Thyroid gland (tissue), 4 donors: ENCODE results near the gene SPTLC2. TPM values are rescaled to one million over a fixed set of nuclear protein-coding genes. Genes with fewer than 3 reads are reported as not detected.

Source experiments
- DNase-seq, 2 donors: peaks; one replicate each; pipeline ENCODE4 v3.0.0-alpha.2; 2019
- H3K27ac ChIP-seq, 3 donors: fragments of 200-600 bp; sonication (generic); 1 replicate in 2 of 3; 2 replicates in 1 of 3; pipeline ENCODE4 v1.5.1; 2016 to 2019; ENCODE audit warnings: mild to moderate bottlenecking in 1 of 3, moderate library complexity in 1 of 3
- H3K27me3 ChIP-seq: fragments of 200-600 bp; sonication (generic); one replicate; pipeline ENCODE4 v1.5.1; 2019
- H3K36me3 ChIP-seq, 2 donors: fragments of 200-600 bp; sonication (generic); one replicate each; pipeline ENCODE4 v1.5.1; 2016 to 2019
- H3K4me1 ChIP-seq, 2 donors: fragments of 200-600 bp; sonication (generic); one replicate each; pipeline ENCODE4 v1.5.1; 2017 to 2019
- H3K4me3 ChIP-seq, 3 donors: fragments of 200-600 bp; sonication (generic); replicated peaks in 1 of 3; 1 replicate in 2 of 3; 2 replicates in 1 of 3; pipeline ENCODE4 v1.5.1; 2016; ENCODE audit warnings: mild to moderate bottlenecking in 1 of 3
- H3K9me3 ChIP-seq: fragments of 200-600 bp; sonication (generic); one replicate; pipeline ENCODE4 v1.5.1; 2017
- CTCF ChIP-seq, 6 experiments: fragments of 200-600 bp in 3 of 6; fragments of 450-650 bp in 3 of 6; sonication (generic) in 3 of 6; IDR thresholded peaks; one replicate each; pipeline ENCODE4 v1.5.1; 2016 to 2019; ENCODE audit warnings: antibody characterized with exemption in 6 of 6, mild to moderate bottlenecking in 2 of 6, inconsistent platforms in 1 of 6, moderate library complexity in 1 of 6
- POLR2A ChIP-seq, 2 donors: fragments of 450-650 bp; IDR thresholded peaks; one replicate each; pipeline ENCODE4 v1.6.1; 2017; ENCODE audit warnings: antibody characterized with exemption in 2 of 2, mild to moderate bottlenecking in 2 of 2, moderate library complexity in 1 of 2
- WGBS, 2 donors: methylation state at CpG; one replicate each; pipeline ENCODE4 v1.1.5; 2017; 5-methylcytosine and 5-hydroxymethylcytosine counted together
- intact Hi-C: fragments of 100-400 bp; cut with DNase I; formaldehyde crosslinking; loops from one replicate; pipeline ENCODE4 v1.15.1; 2023
- total RNA-seq, 4 donors: library from RNA; depleted of rRNA; stranded (reverse); fragments of >200 nt; gene quantifications; one replicate each; pipeline ENCODE4 v1.2.3, GENCODE V29; 2016

Gene SPTLC2
- total RNA-seq, 4 donors from 2014 or later = 25.6 to 32.2 (median 29.0) TPM

GRCh38 chr14:77523109-77523508 lies 93.3 kb downstream of the SPTLC2 start:
- Histone ChIP-seq H3K9me3 (no peaks in the 10 kb centered on the region), H3K27ac (no peak overlapping the region), H3K36me3 (peaks cover 6 to 17% of the 10 kb centered on the region in 2 donors), H3K4me1 (no peaks in the 10 kb centered on the region), H3K27me3 (no peaks in the 10 kb centered on the region), H3K4me3 (no peak overlapping the region)
- intact Hi-C loops = no loop called here
- TF ChIP-seq CTCF (IDR thresholded peaks at IDR 0.05) = no peak
- DNase-seq = no peak
- 66 to 88% methylated on average over 3 of the region's 3 CpGs for WGBS, 2 donors

- WGBS, 2 donors = 88 to 89% methylated on average over 4 of the region's 4 CpGs
- intact Hi-C loops = no loop called here
- no peaks in the 10 kb centered on the region for H3K9me3 ChIP-seq
- H3K36me3 ChIP-seq = peaks cover 15 to 31% of the 10 kb centered on the region in 2 donors
- TF ChIP-seq POLR2A (IDR thresholded peaks at IDR 0.05) = no peak
- TF ChIP-seq CTCF (IDR thresholded peaks at IDR 0.05) = no peak
- no peaks in the 10 kb centered on the region for H3K27me3 ChIP-seq
- DNase-seq = no peak
- no peak overlapping the region for H3K4me3 ChIP-seq
- H3K27ac ChIP-seq = no peak overlapping the region
- H3K4me1 ChIP-seq = no peaks in the 10 kb centered on the region
Measured at GRCh38 chr14:77520555-77520954, 95.9 kb downstream of the SPTLC2 start.

- Histone ChIP-seq H3K27me3 (no peaks in the 10 kb centered on the region), H3K9me3 (no peaks in the 10 kb centered on the region), H3K4me3 (no peak overlapping the region), H3K27ac (no peak overlapping the region), H3K36me3 (peaks cover 25 to 40% of the 10 kb centered on the region in 2 donors), H3K4me1 (no peaks in the 10 kb centered on the region)
- no peak for TF ChIP-seq POLR2A (IDR thresholded peaks at IDR 0.05)
- no peak for TF ChIP-seq CTCF (IDR thresholded peaks at IDR 0.05)
- intact Hi-C loops = no loop called here
- DNase-seq = no peak
Measured at GRCh38 chr14:77516126-77516525, 100.3 kb downstream of the SPTLC2 start.

- TF ChIP-seq POLR2A (IDR thresholded peaks at IDR 0.05) (no peak), CTCF (IDR thresholded peaks at IDR 0.05) (no peak)
- no peaks in the 10 kb centered on the region for H3K9me3 ChIP-seq
Measured at GRCh38 chr14:77511486-77512162, 104.8 kb downstream of the SPTLC2 start.

GRCh38 chr14:77509366-77509765 lies 107.1 kb downstream of the SPTLC2 start:
- H3K36me3 ChIP-seq = peaks cover 13 to 15% of the 10 kb centered on the region in 2 donors
- TF ChIP-seq CTCF (IDR thresholded peaks at IDR 0.05) (no peak), POLR2A (IDR thresholded peaks at IDR 0.05) (no peak)
- H3K4me1 ChIP-seq = no peaks in the 10 kb centered on the region
- intact Hi-C loops = no loop called here
- H3K27me3 ChIP-seq = no peaks in the 10 kb centered on the region
- H3K4me3 ChIP-seq = no peak overlapping the region
- WGBS, 2 donors = 81 to 95% methylated on average over 4 of the region's 4 CpGs
- no peak overlapping the region for H3K27ac ChIP-seq
- DNase-seq = no peak
- no peaks in the 10 kb centered on the region for H3K9me3 ChIP-seq

More at GRCh38 chr14:77511486-77512162, 104.8 kb downstream of the SPTLC2 start:
- H3K27me3 ChIP-seq = no peaks in the 10 kb centered on the region
- H3K36me3 ChIP-seq = peaks cover 13 to 16% of the 10 kb centered on the region in 2 donors
- WGBS, 2 donors = 93% methylated on average over 8 of the region's 8 CpGs
- no peak for DNase-seq
- H3K4me3 ChIP-seq = no peak overlapping the region
- no peak overlapping the region for H3K27ac ChIP-seq
- intact Hi-C loops = no loop called here
- no peaks in the 10 kb centered on the region for H3K4me1 ChIP-seq
